HepG2 (cell line): ENCODE measurements around the gene FNBP1L. TPM values are rescaled to one million over a fixed set of nuclear protein-coding genes. Genes with fewer than 3 reads are reported as not detected.

Source experiments
- FUBP1 ChIP-seq: sonication (generic); formaldehyde crosslinking; IDR thresholded peaks from 2 replicates; pipeline ENCODE4 v1.5.1; 2020; ENCODE audit warnings: missing genetic modification reagents, mild to moderate bottlenecking, borderline replicate concordance
- HDAC2 ChIP-seq: sonication (generic); formaldehyde crosslinking; IDR thresholded peaks from 2 replicates; pipeline ENCODE4 v1.4.0; 2020; ENCODE audit warnings: missing genetic modification reagents
- KDM2A ChIP-seq: sonication (generic); formaldehyde crosslinking; IDR thresholded peaks from 2 replicates; pipeline ENCODE4 v1.4.0; 2020; ENCODE audit warnings: low read depth, missing genetic modification reagents, borderline replicate concordance
- REST ChIP-seq, 2 experiments: IDR thresholded peaks; 2 replicates each; pipeline ENCODE4 v1.6.1; 2011 to 2012; ENCODE audit warnings: low read length in 2 of 2, borderline replicate concordance in 1 of 2, low read depth in 1 of 2, mild to moderate bottlenecking in 1 of 2, moderate library complexity in 1 of 2
- SETDB1 ChIP-seq: sonication (generic); formaldehyde crosslinking; IDR thresholded peaks from 2 replicates; pipeline ENCODE4 v1.5.1; 2020; ENCODE audit warnings: missing genetic modification reagents, mild to moderate bottlenecking, borderline replicate concordance
- TAF15 ChIP-seq: fragments of 200-400 bp; formaldehyde crosslinking; IDR thresholded peaks from one replicate; pipeline ENCODE4 v1.6.1; 2018; ENCODE audit warnings: mild to moderate bottlenecking, low read depth, low read length; ENCODE audit not compliant: poor library complexity, severe bottlenecking
- TCF7L2 ChIP-seq: IDR thresholded peaks from 2 replicates; pipeline ENCODE4 v1.6.1; 2011; ENCODE audit warnings: mild to moderate bottlenecking, low read depth, low read length, moderate library complexity
- THAP9 ChIP-seq: sonication (generic); formaldehyde crosslinking; IDR thresholded peaks from 2 replicates; pipeline ENCODE4; 2020; ENCODE audit warnings: missing genetic modification reagents, mild to moderate bottlenecking, borderline replicate concordance
- ZBTB10 ChIP-seq: sonication (generic); formaldehyde crosslinking; IDR thresholded peaks from 2 replicates; pipeline ENCODE4 v1.4.0; 2020; ENCODE audit warnings: missing genetic modification reagents, borderline replicate concordance
- ZFP36L1 ChIP-seq: sonication (generic); formaldehyde crosslinking; IDR thresholded peaks from 2 replicates; pipeline ENCODE4 v1.8.0; 2022; ENCODE audit warnings: mild to moderate bottlenecking, missing genetic modification reagents, moderate library complexity
- ZNF121 ChIP-seq: sonication (generic); formaldehyde crosslinking; IDR thresholded peaks from 2 replicates; pipeline ENCODE4 v1.5.0; 2020; ENCODE audit warnings: mild to moderate bottlenecking, missing genetic modification reagents
- ZNF225 ChIP-seq: sonication (generic); formaldehyde crosslinking; IDR thresholded peaks from 2 replicates; pipeline ENCODE4 v1.4.0; 2020; ENCODE audit warnings: mild to moderate bottlenecking, missing genetic modification reagents
- ZNF546 ChIP-seq: sonication (generic); formaldehyde crosslinking; conservative IDR thresholded peaks from 2 replicates; pipeline ENCODE4 v1.8.1; 2023; ENCODE audit warnings: mild to moderate bottlenecking, missing genetic modification reagents
- ZNF746 ChIP-seq: sonication (generic); formaldehyde crosslinking; IDR thresholded peaks from 2 replicates; pipeline ENCODE4 v1.8.0; 2022; ENCODE audit warnings: mild to moderate bottlenecking, missing genetic modification reagents
- polyA plus RNA-seq, 8 experiments: library from polyadenylated mRNA; depleted of rRNA in 3 of 8; stranded (reverse) in 7 of 8; unstranded in 1 of 8; fragments of >200 nt; fragmentation: Illumina TruSeq in 4 of 8; extraction: Trizol in 4 of 8; gene quantifications; 2 replicates each; pipeline versions ENCODE4 v1.2.1 to v1.2.3, GENCODE V29; 2011 to 2016; ENCODE audit warnings: low read depth in 4 of 8, missing spikeins in 1 of 8, mixed read lengths in 1 of 8; ENCODE audit not compliant: insufficient read depth in 1 of 8
- total RNA-seq, 5 experiments: library from RNA; depleted of rRNA; stranded (reverse); fragments of >200 nt; fragmentation: Illumina TruSeq; extraction: Trizol; gene quantifications; 2 replicates each; pipeline ENCODE4 v1.2.3, GENCODE V29; 2016; ENCODE audit warnings: low read depth in 1 of 5

Gene FNBP1L
- total and polyA plus RNA-seq, 2 of the 13 experiments (the other 11 are each of a cell fraction or from before 2014, with no cell fraction given), result 24.1 to 27.1 TPM

- TF ChIP-seq ZBTB10, result no peak
- no peak for TF ChIP-seq FUBP1
- peak; percentile 59; the same call in 1 of the 2 replicates for TF ChIP-seq THAP9 (CRISPR knock-in tag)
- peak; percentile 75; the same call in 1 of the 2 replicates for TF ChIP-seq KDM2A (CRISPR knock-in tag)
- TF ChIP-seq ZFP36L1 (CRISPR knock-in tag), result 0 out of 2 replicates have a peak, but pooled peaks have one; percentile 51
- TF ChIP-seq TCF7L2, result no peak
- peak; percentile 85 for TF ChIP-seq HDAC2
- peak; percentile 92; the same call in 1 of the 2 replicates for TF ChIP-seq ZNF746
- TF ChIP-seq REST (IDR thresholded peaks at IDR 0.05; ENCODE audit: borderline replicate concordance in 1 of 2, low read depth in 1 of 2, low read length in 2 of 2), result no peak; a peak in 1 of 4 replicates
- TF ChIP-seq SETDB1 (CRISPR knock-in tag), result no peak
- no peak for TF ChIP-seq ZNF546 (CRISPR knock-in tag)
- no peak for TF ChIP-seq TAF15
- TF ChIP-seq ZNF225, result peak; percentile 86; the same call in 1 of the 2 replicates
- TF ChIP-seq ZNF121, result 0 out of 2 replicates have a peak, but pooled peaks have one; percentile 8
These were observed 144.0 kb downstream of the FNBP1L start (continued) for GRCh38 chr1:93591676-93592550.
